ENCODE data around the gene DFFB. TPM values are rescaled to one million over a fixed set of nuclear protein-coding genes. Genes with fewer than 3 reads are reported as not detected.

The DFFB gene
- total and polyA plus RNA-seq, 2 experiments from 2014 or later = 5.5 to 6.2 TPM

- Histone ChIP-seq H4K20me1 (ENCODE audit: insufficient read depth, poor library complexity, severe bottlenecking) (no peaks in the 10 kb centered on the region), H3K4me2 (no peak overlapping the region), H3K9me3 (ENCODE audit: low read depth) (peaks cover 4% of the 10 kb centered on the region), H3K79me2 (no peaks in the 10 kb centered on the region), H3K36me3 (replicated peaks; ENCODE audit: insufficient read depth, low read depth) (no peaks in the 10 kb centered on the region), H2AFZ (no peak overlapping the region), H3K9me2 (replicated peaks; ENCODE audit: insufficient read depth) (no peaks in the 10 kb centered on the region), H3K4me1 (ENCODE audit: insufficient read depth) (no peaks in the 10 kb centered on the region), H3K4me3 (no peak overlapping the region), H3K27ac (no peak overlapping the region), H3K27me3 (no peaks in the 10 kb centered on the region)
- WGBS (ENCODE audit: low lambda C conversion rate, missing lambda C conversion rate) = 90% methylated on average over 9 of the region's 9 CpGs
- no peak for TF ChIP-seq CTCF (IDR thresholded peaks at IDR 0.05; ENCODE audit: poor library complexity)
- TF ChIP-seq EZH2 (IDR thresholded peaks at IDR 0.05; ENCODE audit: borderline replicate concordance) = no peak
- TF ChIP-seq EZH2phosphoT487 (IDR thresholded peaks at IDR 0.05; ENCODE audit: low read depth, severe bottlenecking, unreplicated experiment) = no peak
- DNase-seq (ENCODE audit: low spot score) = no peak
Observed at GRCh38 chr1:3879787-3880428, 22.6 kb downstream of the DFFB start.

GRCh38 chr1:3880429-3881192 is 23.3 kb downstream of the DFFB start:
- TF ChIP-seq EZH2 (IDR thresholded peaks at IDR 0.05; ENCODE audit: borderline replicate concordance) (no peak), EZH2phosphoT487 (IDR thresholded peaks at IDR 0.05; ENCODE audit: low read depth, severe bottlenecking, unreplicated experiment) (no peak), CTCF (IDR thresholded peaks at IDR 0.05; ENCODE audit: poor library complexity) (no peak)
- H3K36me3 ChIP-seq (replicated peaks; ENCODE audit: insufficient read depth, low read depth) = no peaks in the 10 kb centered on the region
- DNase-seq (ENCODE audit: low spot score) = no peak
- no peaks in the 10 kb centered on the region for H3K79me2 ChIP-seq
- no peak overlapping the region for H3K4me2 ChIP-seq
- no peaks in the 10 kb centered on the region for H3K9me2 ChIP-seq (replicated peaks; ENCODE audit: insufficient read depth)
- no peaks in the 10 kb centered on the region for H4K20me1 ChIP-seq (ENCODE audit: insufficient read depth, poor library complexity, severe bottlenecking)
- no peak overlapping the region for H3K4me3 ChIP-seq
- H3K27me3 ChIP-seq = no peaks in the 10 kb centered on the region
- no peaks in the 10 kb centered on the region for H3K4me1 ChIP-seq (ENCODE audit: insufficient read depth)
- peaks cover 4% of the 10 kb centered on the region for H3K9me3 ChIP-seq (ENCODE audit: low read depth)
- H2AFZ ChIP-seq = no peak overlapping the region
- WGBS (ENCODE audit: low lambda C conversion rate, missing lambda C conversion rate) = 96% methylated on average over 20 of the region's 20 CpGs
- H3K27ac ChIP-seq = no peak overlapping the region

GRCh38 chr1:3881193-3881480 is 23.9 kb downstream of the DFFB start:
- Histone ChIP-seq H3K9me2 (replicated peaks; ENCODE audit: insufficient read depth) (no peaks in the 10 kb centered on the region), H3K79me2 (no peaks in the 10 kb centered on the region), H3K9me3 (ENCODE audit: low read depth) (peaks cover 4% of the 10 kb centered on the region), H3K4me3 (no peak overlapping the region), H3K27me3 (no peaks in the 10 kb centered on the region), H3K27ac (no peak overlapping the region), H3K4me1 (ENCODE audit: insufficient read depth) (no peaks in the 10 kb centered on the region), H3K36me3 (replicated peaks; ENCODE audit: insufficient read depth, low read depth) (no peaks in the 10 kb centered on the region), H2AFZ (no peak overlapping the region), H3K4me2 (no peak overlapping the region), H4K20me1 (ENCODE audit: insufficient read depth, poor library complexity, severe bottlenecking) (no peaks in the 10 kb centered on the region)
- DNase-seq (ENCODE audit: low spot score) = no peak
- TF ChIP-seq EZH2phosphoT487 (IDR thresholded peaks at IDR 0.05; ENCODE audit: low read depth, severe bottlenecking, unreplicated experiment) = no peak
- no peak for TF ChIP-seq CTCF (IDR thresholded peaks at IDR 0.05; ENCODE audit: poor library complexity)
- no peak for TF ChIP-seq EZH2 (IDR thresholded peaks at IDR 0.05; ENCODE audit: borderline replicate concordance)
- WGBS (ENCODE audit: low lambda C conversion rate, missing lambda C conversion rate) = 97% methylated on average over 5 of the region's 5 CpGs

Measured in hepatocyte (in vitro differentiated cells).